CD4-positive, alpha-beta T cell (primary cell): ENCODE data around the gene E2F1. TPM values are rescaled to one million over a fixed set of nuclear protein-coding genes. Genes with fewer than 3 reads are reported as not detected.

Experiments
- ATAC-seq: fragments of 200-7000 bp; cut with Tn5 transposase; one replicate; pipeline ENCODE4 v1.10.0; 2022; ENCODE audit warnings: mild to moderate bottlenecking; ENCODE audit not compliant: poor library complexity
- CTCF ChIA-PET: fragments of 350-600 bp; sonication (Branson Sonifier 250); formaldehyde crosslinking; loops from one replicate; lab custom pipeline; 2021; ENCODE audit warnings: antibody characterized with exemption, inconsistent platforms; lab: Charles Lee
- POLR2A ChIA-PET: fragments of 350-600 bp; sonication (Branson Sonifier 250); formaldehyde crosslinking; loops from one replicate; lab custom pipeline; 2021; ENCODE audit warnings: antibody characterized with exemption, inconsistent platforms; lab: Charles Lee
- DNase-seq, 14 experiments: peaks; one replicate each; pipeline ENCODE4 v3.0.0-alpha.2; 2013 to 2020; ENCODE audit warnings: mixed read lengths in 2 of 14
- H3K27ac ChIP-seq, 2 donors: one replicate each; pipeline versions ENCODE4 v1.5.1 to v1.7.0; 2013; ENCODE audit warnings: low read length in 2 of 2, low read depth in 1 of 2, mild to moderate bottlenecking in 1 of 2
- H3K27me3 ChIP-seq, 2 experiments: 1 replicate in 1 of 2; 2 replicates in 1 of 2; pipeline versions ENCODE4 v1.6.1 to v1.7.0; 2013; ENCODE audit warnings: low read length in 2 of 2, control low read depth in 1 of 2, mild to moderate bottlenecking in 1 of 2, moderate library complexity in 1 of 2; ENCODE audit not compliant: insufficient read depth in 2 of 2, control insufficient read depth in 1 of 2
- H3K36me3 ChIP-seq: one replicate; pipeline ENCODE4 v1.6.1; 2013; ENCODE audit warnings: low read length, control low read depth; ENCODE audit not compliant: insufficient read depth
- H3K4me1 ChIP-seq: one replicate; pipeline ENCODE4 v1.6.1; 2013; ENCODE audit warnings: low read length, control low read depth; ENCODE audit not compliant: insufficient read depth
- H3K4me3 ChIP-seq: one replicate; pipeline ENCODE4 v1.5.1; 2013; ENCODE audit warnings: mild to moderate bottlenecking, low read length, moderate library complexity
- H3K9me3 ChIP-seq, 2 experiments: 1 replicate in 1 of 2; 2 replicates in 1 of 2; pipeline versions ENCODE4 v1.6.1 to v1.7.0; 2013; ENCODE audit warnings: low read length in 2 of 2, mild to moderate bottlenecking in 2 of 2, control low read depth in 1 of 2, moderate library complexity in 1 of 2; ENCODE audit not compliant: control insufficient read depth in 1 of 2, insufficient read depth in 1 of 2
- H3K27ac Mint-ChIP-seq: one replicate; pipeline ENCODE4 v1.8.0; 2020; ENCODE audit warnings: mixed read lengths
- H3K27me3 Mint-ChIP-seq: one replicate; pipeline ENCODE4 v1.8.0; 2021; ENCODE audit warnings: mixed read lengths
- H3K36me3 Mint-ChIP-seq: one replicate; pipeline ENCODE4 v1.8.0; 2021; ENCODE audit warnings: low read depth, mixed read lengths
- H3K4me1 Mint-ChIP-seq: one replicate; pipeline ENCODE4 v1.8.0; 2021; ENCODE audit warnings: low read depth, mixed read lengths
- H3K4me3 Mint-ChIP-seq: one replicate; pipeline ENCODE4 v1.8.0; 2020; ENCODE audit warnings: mild to moderate bottlenecking, mixed read lengths
- H3K9me3 Mint-ChIP-seq: one replicate; pipeline ENCODE4 v1.8.0; 2020; ENCODE audit warnings: mixed read lengths
- CTCF ChIP-seq: fragments of 200-600 bp; IDR thresholded peaks from one replicate; pipeline ENCODE4 v1.8.0; 2022; ENCODE audit warnings: antibody characterized with exemption, mild to moderate bottlenecking
- intact Hi-C, 2 experiments: fragments of 100-400 bp; cut with DNase I in 1 of 2; cut with micrococcal nuclease in 1 of 2; formaldehyde crosslinking; loops; one replicate each; pipeline versions ENCODE4 v1.15.1 to v1.9.0; 2023 to 2025; cut with DNase I, micrococcal nuclease
- total RNA-seq, 174 experiments: library from RNA in 2 of 174; stranded (reverse) in 2 of 174; gene quantifications; one replicate each; pipeline ENCODE4 v1.2.3 and lab custom pipeline; 2021 to 2026

The E2F1 gene
- total RNA-seq, 2 experiments from 2014 or later, result 1.2 to 1.6 TPM

- no peaks in the 10 kb centered on the region for H3K27me3 ChIP-seq
- no peaks in the 10 kb centered on the region for H3K36me3 ChIP-seq
- POLR2A ChIA-PET, result interaction anchor here (0.6 to 4.0 kb wide), 13 partner anchors 12 to 267 kb away, joined by 3 to 45 read pairs (median 7); partner anchors contain the start of genes CBFA2T2, CDK5RAP1, PXMP4 and SNTA1
- Mint-ChIP-seq H3K27me3 (no peaks in the 10 kb centered on the region), H3K27ac (peak overlapping the region; percentile 49), H3K9me3 (no peaks in the 10 kb centered on the region), H3K4me3 (peak overlapping the region; percentile 75), H3K36me3 (no peaks in the 10 kb centered on the region), H3K4me1 (peaks cover 33% of the 10 kb centered on the region)
- peaks cover 52% of the 10 kb centered on the region for H3K4me1 ChIP-seq
- CTCF ChIA-PET, result interaction anchor here (0.6 to 3.3 kb wide), 44 partner anchors 10 to 295 kb away, joined by 3 to 30 read pairs (median 4); partner anchors contain the start of genes CBFA2T2, CDK5RAP1, E2F1 and PXMP4
- H3K4me3 ChIP-seq, result peak overlapping the region; percentile 72
- ATAC-seq (peak; percentile 61), DNase-seq (peak; percentile 54 to 90 (median 70))
- H3K9me3 ChIP-seq, result no peaks in the 10 kb centered on the region
- no peak overlapping the region for H3K27ac ChIP-seq
- peak; percentile 88 for TF ChIP-seq CTCF
- intact Hi-C loops, result loop anchor here (1.0 to 10.0 kb wide), 4 partner anchors 67 to 1713 kb away; partner anchors contain the start of genes PDRG1 (in 1 of the 2) and ZNF341 (in 1 of the 2)
Measured at GRCh38 chr20:33667676-33668465, 18.3 kb downstream of the E2F1 start.

GRCh38 chr20:33667245-33667675 is 18.9 kb downstream of the E2F1 start:
- H3K27ac ChIP-seq, result peak overlapping the region in 1 of 2 donors; percentile 69
- no peak for TF ChIP-seq CTCF
- no peaks in the 10 kb centered on the region for H3K36me3 ChIP-seq
- no peaks in the 10 kb centered on the region for H3K27me3 Mint-ChIP-seq
- intact Hi-C loops, result loop anchor here (10.0 kb wide), 2 partner anchors 68 to 1712 kb away; partner anchors contain the start of genes PDRG1 (in 1 of the 2) and ZNF341 (in 1 of the 2)
- no peaks in the 10 kb centered on the region for H3K9me3 ChIP-seq
- ATAC-seq (peak; percentile 4), DNase-seq (peak in 7 of 14 experiments; percentile 17 to 74 (median 40))
- peaks cover 52% of the 10 kb centered on the region for H3K4me1 ChIP-seq
- no peaks in the 10 kb centered on the region for H3K36me3 Mint-ChIP-seq
- H3K4me3 ChIP-seq, result peak overlapping the region; percentile 72
- CTCF ChIA-PET, result interaction anchor here (0.6 to 3.3 kb wide), 44 partner anchors 11 to 290 kb away, joined by 3 to 30 read pairs (median 4); partner anchors contain the start of genes CBFA2T2, CDK5RAP1, E2F1 and PXMP4
- no peaks in the 10 kb centered on the region for H3K9me3 Mint-ChIP-seq
- no peak overlapping the region for H3K27ac Mint-ChIP-seq
- H3K4me3 Mint-ChIP-seq, result peak overlapping the region; percentile 75
- POLR2A ChIA-PET, result interaction anchor here (0.6 to 4.0 kb wide), 12 partner anchors 12 to 266 kb away, joined by 3 to 45 read pairs (median 10); partner anchors contain the start of genes CBFA2T2, CDK5RAP1, PXMP4 and SNTA1
- H3K4me1 Mint-ChIP-seq, result peaks cover 35% of the 10 kb centered on the region
- no peaks in the 10 kb centered on the region for H3K27me3 ChIP-seq
